ENCODE measurements around the gene WDR62.
"Not testable (repeated sequence)": the region's sequence is repeated elsewhere in the genome, so short reads cannot be mapped to it uniquely, and the experiment has no call there.

Gene WDR62

DNA sequence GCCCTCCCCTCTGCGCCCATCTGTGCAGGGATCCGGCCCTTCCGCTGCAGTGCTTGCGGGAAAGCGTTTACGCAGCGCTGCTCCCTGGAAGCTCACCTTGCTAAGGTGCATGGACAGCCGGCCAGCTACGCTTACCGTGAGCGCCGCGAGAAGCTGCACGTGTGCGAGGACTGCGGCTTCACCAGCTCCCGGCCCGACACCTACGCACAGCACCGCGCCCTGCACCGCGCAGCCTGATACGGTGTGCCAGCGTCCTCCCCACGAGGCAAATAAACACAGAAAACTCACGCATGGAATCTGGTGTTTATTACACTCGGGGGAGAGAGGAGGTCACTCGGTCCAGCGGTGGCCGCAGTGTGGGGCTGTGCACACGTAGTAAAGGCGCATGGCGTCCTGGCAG lies 58.7 kb downstream of the WDR62 start:
- no peak for DNase-seq

- no peak for DNase-seq
Measured at GRCh38 chr19:36113894-36114720, 59.4 kb downstream of the WDR62 start.

GRCh38 chr19:36114721-36115452 lies 60.2 kb downstream of the WDR62 start, which contains the start of gene POLR2I:
Gene POLR2I (minus strand): TSS chr19:36114875. CDS start chr19:36114856, 19 bp downstream.
- DNase-seq: peak; percentile 98

DNA sequence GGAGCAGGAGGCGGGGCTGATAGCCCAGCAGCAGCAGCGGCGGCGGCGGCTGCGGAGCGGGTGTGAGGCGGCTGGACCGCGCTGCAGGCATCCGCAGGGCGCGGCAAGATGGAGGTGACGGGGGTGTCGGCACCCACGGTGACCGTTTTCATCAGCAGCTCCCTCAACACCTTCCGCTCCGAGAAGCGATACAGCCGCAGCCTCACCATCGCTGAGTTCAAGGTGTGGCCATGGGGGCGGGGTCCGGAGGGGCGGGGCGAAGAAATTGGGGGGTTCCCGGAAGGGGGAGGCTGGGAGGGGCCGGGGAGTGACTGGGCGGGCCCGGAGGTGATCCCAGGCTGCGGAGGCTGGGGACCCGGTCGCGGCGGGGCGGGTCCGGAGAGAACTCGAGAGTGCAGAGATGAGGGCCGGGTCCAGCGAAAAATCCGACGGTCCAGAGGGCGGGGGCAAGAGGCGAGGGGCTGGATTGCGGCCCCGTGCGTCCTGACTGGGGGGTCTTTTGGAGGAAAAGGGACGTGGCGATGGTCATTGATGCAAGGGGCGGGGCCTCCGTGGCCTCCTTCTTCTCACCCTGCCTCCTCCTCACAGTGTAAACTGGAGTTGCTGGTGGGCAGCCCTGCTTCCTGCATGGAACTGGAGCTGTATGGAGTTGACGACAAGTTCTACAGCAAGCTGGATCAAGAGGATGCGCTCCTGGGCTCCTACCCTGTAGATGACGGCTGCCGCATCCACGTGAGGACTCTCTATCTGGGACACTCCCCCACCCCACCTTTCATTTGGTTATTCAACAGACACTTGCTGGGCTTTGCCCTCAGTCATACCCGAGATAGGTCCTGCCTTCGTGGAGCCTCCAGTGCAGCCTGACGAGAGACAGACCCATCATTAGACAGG lies 61.0 kb downstream of the WDR62 start, which contains the start of gene TBCB:
Gene TBCB (plus strand): TSS at position 16 of the 891 bp plus-strand sequence. CDS start 93 bp downstream, at position 109.
- DNase-seq: peak; percentile 87

GRCh38 chr19:36116344-36116637 lies 61.6 kb downstream of the WDR62 start:
- DNase-seq: no peak

DNA sequence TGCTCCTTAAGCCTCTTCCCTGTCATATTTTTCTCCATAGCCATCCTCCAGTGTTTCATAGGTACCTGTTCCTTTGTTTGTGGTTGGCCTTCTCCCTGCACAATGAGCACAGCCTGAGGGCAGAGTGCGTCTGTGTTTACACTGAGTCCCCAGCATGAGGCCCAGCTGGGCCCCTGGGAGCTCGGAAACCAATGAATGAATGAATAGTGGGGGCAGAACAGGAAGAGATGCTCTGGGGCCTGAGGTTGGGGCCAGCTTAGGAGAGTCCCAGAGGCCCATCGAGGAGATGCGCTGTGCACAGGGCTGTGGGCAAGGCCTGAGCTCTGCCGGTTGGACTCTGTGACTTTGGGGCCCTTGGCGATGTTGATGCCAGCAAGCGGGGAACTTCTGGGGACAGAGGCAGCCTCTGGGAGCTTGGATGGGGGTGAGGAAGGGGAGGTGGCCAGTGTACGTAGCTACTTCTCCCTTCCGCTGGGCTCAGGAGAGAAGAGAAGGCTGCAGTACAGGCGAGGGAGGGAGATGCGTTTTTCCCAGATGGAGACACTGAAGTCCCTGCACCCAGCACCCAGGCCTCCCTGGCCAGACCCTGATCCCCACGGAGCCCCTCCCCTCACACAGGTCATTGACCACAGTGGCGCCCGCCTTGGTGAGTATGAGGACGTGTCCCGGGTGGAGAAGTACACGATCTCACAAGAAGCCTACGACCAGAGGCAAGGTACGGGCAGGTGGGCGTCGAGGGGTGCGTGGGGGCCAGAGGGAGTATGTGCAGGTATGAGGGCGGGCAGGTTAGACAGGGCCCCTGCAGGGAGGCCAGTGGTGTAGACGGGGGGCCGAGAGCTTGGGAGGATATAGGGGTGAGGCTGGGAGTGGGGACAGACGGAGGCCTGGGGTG lies 65.6 kb downstream of the WDR62 start:
- DNase-seq: no peak

DNA sequence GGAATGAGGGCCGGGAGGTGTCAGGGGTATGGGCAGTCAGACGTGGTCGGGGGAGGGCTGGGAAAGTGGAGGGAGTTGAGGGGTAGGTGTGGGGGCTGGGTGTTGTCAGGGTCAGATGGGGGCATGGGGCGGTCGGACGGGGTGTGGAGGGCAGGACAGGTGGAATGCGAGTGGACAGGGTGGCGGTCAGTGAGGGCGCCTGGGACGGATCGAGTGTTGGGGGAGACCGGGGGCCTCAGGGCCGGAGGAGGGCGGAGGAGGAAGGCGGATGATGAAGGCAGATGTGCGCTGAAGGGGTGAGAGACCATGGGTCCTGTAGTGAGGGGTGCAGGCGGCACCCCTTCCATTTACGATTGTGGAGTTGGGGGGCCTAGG lies 66.3 kb downstream of the WDR62 start:
- DNase-seq: no peak

DNA sequence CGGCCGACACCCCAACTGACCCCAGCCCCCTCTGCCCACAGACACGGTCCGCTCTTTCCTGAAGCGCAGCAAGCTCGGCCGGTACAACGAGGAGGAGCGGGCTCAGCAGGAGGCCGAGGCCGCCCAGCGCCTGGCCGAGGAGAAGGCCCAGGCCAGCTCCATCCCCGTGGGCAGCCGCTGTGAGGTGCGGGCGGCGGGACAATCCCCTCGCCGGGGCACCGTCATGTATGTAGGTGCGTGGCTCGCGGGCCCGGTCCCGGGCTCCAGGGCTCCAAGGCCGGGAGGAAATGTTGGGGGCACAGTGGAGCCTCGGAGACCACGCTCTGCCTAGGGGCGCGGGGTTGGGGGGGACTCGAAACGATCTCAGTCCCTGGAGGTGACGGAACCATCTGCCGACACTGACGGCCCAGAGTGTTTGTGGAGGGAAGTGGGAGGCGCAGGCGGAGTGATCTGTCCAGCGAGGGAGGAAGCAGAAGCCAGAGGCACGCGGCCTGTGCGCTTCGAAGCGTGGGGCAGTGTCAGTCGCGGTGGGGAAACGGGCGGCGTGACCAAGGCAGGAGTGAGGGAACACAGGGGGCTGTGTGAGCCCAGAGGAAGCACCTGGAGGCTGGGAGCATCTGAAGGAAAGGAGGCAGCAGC lies 66.9 kb downstream of the WDR62 start:
- no peak for DNase-seq

DNA sequence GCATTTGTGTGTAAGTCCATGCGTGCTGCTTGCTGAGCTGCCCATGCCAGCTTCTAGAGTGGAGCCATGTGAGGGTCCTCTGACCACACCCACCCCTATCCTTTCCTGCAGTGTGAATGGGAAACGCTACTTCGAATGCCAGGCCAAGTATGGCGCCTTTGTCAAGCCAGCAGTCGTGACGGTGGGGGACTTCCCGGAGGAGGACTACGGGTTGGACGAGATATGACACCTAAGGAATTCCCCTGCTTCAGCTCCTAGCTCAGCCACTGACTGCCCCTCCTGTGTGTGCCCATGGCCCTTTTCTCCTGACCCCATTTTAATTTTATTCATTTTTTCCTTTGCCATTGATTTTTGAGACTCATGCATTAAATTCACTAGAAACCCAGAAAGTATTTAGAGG lies 70.9 kb downstream of the WDR62 start:
- DNase-seq: no peak

- DNase-seq: no peak
Measured at GRCh38 chr19:36128392-36128736, 73.7 kb downstream of the WDR62 start.

- DNase-seq: not testable (repeated sequence)
Measured at GRCh38 chr19:36131221-36131620, 76.5 kb downstream of the WDR62 start.

- DNase-seq: not testable (repeated sequence)
Measured at GRCh38 chr19:36134867-36135266, 80.2 kb downstream of the WDR62 start.

DNA sequence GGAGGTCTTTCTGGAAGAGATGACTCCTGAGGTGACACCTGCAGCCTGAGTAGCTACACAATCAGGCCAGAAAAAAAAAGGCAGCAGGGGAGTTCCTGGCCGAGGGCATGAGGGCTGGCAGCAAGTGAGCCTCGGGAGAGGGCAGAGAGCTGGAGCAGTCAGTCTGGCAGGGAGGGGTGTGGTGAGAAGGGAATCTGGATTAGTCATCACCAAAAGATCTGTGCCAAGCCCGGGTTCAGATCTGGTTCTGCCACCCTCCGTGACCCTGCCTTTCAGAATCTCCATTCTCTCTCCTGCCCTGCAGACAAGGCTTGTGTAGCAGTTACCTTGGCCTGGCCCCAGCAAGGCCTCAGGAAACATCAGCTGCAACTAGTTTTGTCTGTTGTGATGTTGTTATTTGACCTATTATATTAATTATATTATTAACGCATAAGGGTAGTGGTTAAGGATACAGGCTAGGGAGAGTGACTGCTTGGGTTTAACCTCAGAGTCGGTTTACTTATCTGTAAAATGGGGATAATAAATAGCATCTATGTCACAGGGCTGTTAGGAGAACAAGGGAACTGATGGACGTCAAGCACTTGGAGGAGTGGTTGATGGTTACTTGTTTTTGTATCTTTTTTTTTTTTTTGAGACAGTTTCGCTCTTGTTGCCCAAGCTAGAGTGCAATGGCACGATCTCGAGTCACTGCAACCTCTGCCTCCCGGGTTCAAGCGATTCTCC lies 82.4 kb downstream of the WDR62 start:
- no peak for DNase-seq

DNA sequence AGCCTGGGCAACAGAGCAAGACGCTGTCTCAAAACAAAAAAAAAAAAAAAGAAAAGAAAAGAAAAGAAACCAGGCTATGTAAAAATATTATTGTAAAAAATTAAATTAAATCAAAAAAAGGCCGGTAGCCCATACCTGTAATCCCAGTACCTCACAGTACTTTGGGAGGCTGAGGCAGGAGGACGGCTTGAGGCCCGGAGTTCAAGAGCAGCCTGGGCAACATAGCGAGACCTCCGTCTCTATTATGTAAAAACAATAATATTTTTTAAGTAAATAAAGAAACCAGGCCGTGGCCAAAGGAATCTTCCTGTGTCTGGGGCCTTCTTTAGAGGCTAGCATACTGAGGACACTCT lies 84.4 kb downstream of the WDR62 start:
- DNase-seq: no peak

GRCh38 chr19:36139473-36140303 lies 85.0 kb downstream of the WDR62 start, which contains the start of gene CAPNS1:
Gene CAPNS1 (plus strand): TSS chr19:36140066. CDS start chr19:36141012, 946 bp downstream.
- DNase-seq: peak; percentile 91

GRCh38 chr19:36140304-36141038 lies 85.8 kb downstream of the WDR62 start:
- peak; percentile 36 for DNase-seq

DNA sequence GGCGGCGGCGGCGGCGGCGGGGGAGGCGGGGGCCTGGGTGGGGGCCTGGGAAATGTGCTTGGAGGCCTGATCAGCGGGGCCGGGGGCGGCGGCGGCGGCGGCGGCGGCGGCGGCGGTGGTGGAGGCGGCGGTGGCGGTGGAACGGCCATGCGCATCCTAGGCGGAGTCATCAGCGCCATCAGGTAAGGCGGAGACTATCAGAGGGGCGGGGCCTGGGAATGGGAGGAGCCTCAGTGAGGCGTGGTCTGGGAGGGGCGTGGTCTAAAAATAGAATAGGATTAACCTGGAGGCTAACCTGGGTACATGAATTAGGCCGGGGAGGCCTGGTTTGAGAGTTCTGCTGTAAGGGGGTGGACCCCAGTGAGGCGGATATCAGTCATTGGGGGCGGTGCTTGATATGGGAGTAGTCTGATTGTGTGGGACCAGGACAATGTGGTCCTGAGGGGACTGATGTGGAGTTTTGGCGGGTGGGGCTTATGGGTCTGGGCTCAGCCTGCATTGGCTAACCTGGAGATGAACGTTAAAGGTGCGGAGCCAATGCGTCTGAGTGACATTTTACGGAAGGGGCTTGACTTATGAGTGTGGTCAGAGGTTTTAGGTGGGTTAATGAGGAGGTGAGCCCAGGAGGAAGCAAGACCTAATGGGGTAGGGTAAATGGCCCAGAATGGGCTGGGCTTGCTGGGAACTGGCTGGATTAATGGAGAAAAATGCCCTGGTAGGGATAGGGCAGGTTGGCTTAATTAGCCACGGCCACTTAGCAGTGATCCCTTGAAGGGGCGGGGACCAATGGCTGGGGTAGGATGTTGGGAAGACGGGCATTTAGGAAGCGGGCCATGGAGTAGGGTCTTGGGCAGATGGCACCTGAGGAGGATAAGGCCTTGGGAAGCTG lies 86.6 kb downstream of the WDR62 start:
- DNase-seq: peak; percentile 86

DNA sequence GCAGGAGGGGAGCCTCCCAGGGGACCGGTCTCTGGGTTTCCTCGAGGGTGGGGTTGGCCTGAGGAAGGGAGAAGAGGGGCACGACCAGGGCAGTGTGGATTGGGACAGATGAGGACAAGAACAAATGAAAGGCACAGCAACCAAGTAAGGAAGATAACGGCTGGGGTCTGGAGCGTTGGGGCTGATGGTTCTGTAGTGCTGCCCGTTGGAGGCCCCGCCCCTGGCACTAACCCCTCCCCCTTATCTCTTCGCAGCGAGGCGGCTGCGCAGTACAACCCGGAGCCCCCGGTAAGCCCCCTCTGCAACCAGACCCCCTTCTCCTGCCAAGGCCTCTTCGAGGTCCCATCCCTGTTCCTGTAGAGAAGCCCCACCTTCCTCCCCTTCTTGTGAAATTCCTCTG lies 87.3 kb downstream of the WDR62 start:
- no peak for DNase-seq

All from activated gamma-delta T cell treated with Interleukin-2 at 50 U/mL for 16 hours (primary cell).